ENCODE results near the gene HSF2BP. TPM values are rescaled to one million over a fixed set of nuclear protein-coding genes. Genes with fewer than 3 reads are reported as not detected.

HSF2BP gene
- total RNA-seq, 4 donors from 2014 or later, result 0.40 to 2.4 (median 1.2) TPM

GRCh38 chr21:43694437-43695079 is 35.3 kb upstream of the HSF2BP start:
- no peak for ATAC-seq
- no peaks in the 10 kb centered on the region for H3K4me1 ChIP-seq
- 81 to 87% methylated on average over 5 to 8 of the region's 27 CpGs for WGBS, 2 donors (ENCODE audit: low coverage in 1 of 2)
- TF ChIP-seq EP300 (IDR thresholded peaks at IDR 0.05) (no peak), POLR2AphosphoS5 (IDR thresholded peaks at IDR 0.05) (no peak), POLR2A (IDR thresholded peaks at IDR 0.05) (no peak), CTCF (IDR thresholded peaks at IDR 0.05) (no peak)
- H3K27me3 ChIP-seq, result no peaks in the 10 kb centered on the region
- H3K9me3 ChIP-seq, result no peaks in the 10 kb centered on the region
- H3K4me3 ChIP-seq, result no peak overlapping the region
- H3K27ac ChIP-seq, result no peak overlapping the region
- H3K36me3 ChIP-seq, result peaks cover 0 to 74% of the 10 kb centered on the region in 2 donors

GRCh38 chr21:43693981-43694380 is 34.7 kb upstream of the HSF2BP start:
- Histone ChIP-seq H3K9me3 (no peaks in the 10 kb centered on the region), H3K27me3 (no peaks in the 10 kb centered on the region), H3K27ac (no peak overlapping the region), H3K4me3 (no peak overlapping the region), H3K4me1 (no peaks in the 10 kb centered on the region), H3K36me3 (peaks cover 0 to 79% of the 10 kb centered on the region in 2 donors)
- 76 to 96% methylated on average over 9 to 17 of the region's 23 CpGs for WGBS, 2 donors (ENCODE audit: low coverage in 1 of 2)
- ATAC-seq, result no peak
- no peak for TF ChIP-seq EP300 (IDR thresholded peaks at IDR 0.05)
- TF ChIP-seq CTCF (IDR thresholded peaks at IDR 0.05), result no peak
- no peak for TF ChIP-seq POLR2AphosphoS5 (IDR thresholded peaks at IDR 0.05)
- no peak for TF ChIP-seq POLR2A (IDR thresholded peaks at IDR 0.05)

GRCh38 chr21:43692949-43693348 is 33.7 kb upstream of the HSF2BP start:
- peak; percentile 16 for ATAC-seq
- Histone ChIP-seq H3K4me3 (no peak overlapping the region), H3K4me1 (no peaks in the 10 kb centered on the region), H3K27me3 (no peaks in the 10 kb centered on the region), H3K9me3 (no peaks in the 10 kb centered on the region), H3K36me3 (peaks cover 0 to 90% of the 10 kb centered on the region in 2 donors), H3K27ac (no peak overlapping the region)
- no peak for TF ChIP-seq POLR2A (IDR thresholded peaks at IDR 0.05)
- TF ChIP-seq POLR2AphosphoS5 (IDR thresholded peaks at IDR 0.05), result no peak
- no peak for TF ChIP-seq CTCF (IDR thresholded peaks at IDR 0.05)
- TF ChIP-seq EP300 (IDR thresholded peaks at IDR 0.05), result no peak
- 88 to 100% methylated on average over 1 to 7 of the region's 8 CpGs for WGBS, 2 donors (ENCODE audit: low coverage in 1 of 2)

GRCh38 chr21:43691801-43692200 is 32.5 kb upstream of the HSF2BP start:
- H3K36me3 ChIP-seq, result peaks cover 0 to 97% of the 10 kb centered on the region in 2 donors
- 95% methylated on average over 4 of the region's 10 CpGs; no CpG with 5 or more reads in 1 of the 2 donors for WGBS, 2 donors (ENCODE audit: low coverage in 1 of 2)
- TF ChIP-seq POLR2AphosphoS5 (IDR thresholded peaks at IDR 0.05) (no peak), CTCF (IDR thresholded peaks at IDR 0.05) (no peak)
- no peak overlapping the region for H3K27ac ChIP-seq
- H3K4me1 ChIP-seq, result no peaks in the 10 kb centered on the region
- no peaks in the 10 kb centered on the region for H3K27me3 ChIP-seq
- H3K4me3 ChIP-seq, result no peak overlapping the region
- ATAC-seq, result no peak
- no peaks in the 10 kb centered on the region for H3K9me3 ChIP-seq

GRCh38 chr21:43691086-43691795 is 32.0 kb upstream of the HSF2BP start:
- Histone ChIP-seq H3K9me3 (no peaks in the 10 kb centered on the region), H3K27me3 (no peaks in the 10 kb centered on the region), H3K36me3 (peaks cover 0 to 97% of the 10 kb centered on the region in 2 donors), H3K4me3 (no peak overlapping the region), H3K4me1 (no peaks in the 10 kb centered on the region), H3K27ac (no peak overlapping the region)
- TF ChIP-seq EP300 (IDR thresholded peaks at IDR 0.05) (no peak), CTCF (IDR thresholded peaks at IDR 0.05) (no peak), POLR2A (IDR thresholded peaks at IDR 0.05) (no peak), POLR2AphosphoS5 (IDR thresholded peaks at IDR 0.05) (no peak)
- no peak for ATAC-seq
- 93 to 100% methylated on average over 6 to 11 of the region's 25 CpGs for WGBS, 2 donors (ENCODE audit: low coverage in 1 of 2)

Data from gastroesophageal sphincter (tissue), 4 donors.